A673 (cell line): ENCODE measurements around the gene ZSWIM8. TPM values are rescaled to one million over a fixed set of nuclear protein-coding genes. Genes with fewer than 3 reads are reported as not detected.

Experiments
- BruUV-seq: library from RNA; stranded (reverse); fragments of 400-500 nt; replicated peaks from 2 replicates; lab custom pipeline; 2021; lab: Mats Ljungman, UMichigan
- CTCF ChIA-PET: fragments of 300-600 bp; sonication (Branson Sonifier 250); formaldehyde crosslinking; loops from one replicate; lab custom pipeline; 2022; ENCODE audit warnings: antibody characterized with exemption; lab: Charles Lee
- POLR2A ChIA-PET: fragments of 300-600 bp; sonication (Branson Sonifier 250); formaldehyde crosslinking; loops from one replicate; lab custom pipeline; 2022; ENCODE audit warnings: antibody characterized with exemption; ENCODE audit not compliant: low non-redundant PET; lab: Charles Lee
- DNase-seq: peaks from one replicate; pipeline ENCODE4 v3.0.0-alpha.2; 2015; ENCODE audit warnings: low spot score
- H3K27ac ChIP-seq: fragments of 200-600 bp; sonication (generic); 2 replicates; pipeline ENCODE4 v1.5.1; 2016; ENCODE audit warnings: mixed run types, low read depth, mild to moderate bottlenecking, mixed read lengths, antibody characterized with exemption, low read length; ENCODE audit not compliant: poor library complexity, severe bottlenecking
- H3K27me3 ChIP-seq: fragments of 200-600 bp; sonication (generic); replicated peaks from 2 replicates; pipeline ENCODE4 v1.6.1; 2017; ENCODE audit warnings: mixed run types, low read depth, mild to moderate bottlenecking, mixed read lengths, antibody characterized with exemption, low read length; ENCODE audit not compliant: insufficient read depth, poor library complexity
- H3K36me3 ChIP-seq: fragments of 200-600 bp; sonication (generic); 2 replicates; pipeline ENCODE4 v1.6.1; 2016; ENCODE audit warnings: mixed run types, mild to moderate bottlenecking, mixed read lengths, antibody characterized with exemption, low read length; ENCODE audit not compliant: insufficient read depth, poor library complexity, severe bottlenecking
- H3K4me1 ChIP-seq: fragments of 200-600 bp; sonication (generic); 2 replicates; pipeline ENCODE4 v1.6.1; 2017; ENCODE audit warnings: mixed run types, mild to moderate bottlenecking, mixed read lengths, antibody characterized with exemption, low read length; ENCODE audit not compliant: insufficient read depth, poor library complexity, severe bottlenecking
- H3K4me3 ChIP-seq: fragments of 200-600 bp; sonication (generic); 2 replicates; pipeline ENCODE4 v1.5.1; 2016; ENCODE audit warnings: low read depth, mixed run types, mild to moderate bottlenecking, mixed read lengths, low read length; ENCODE audit not compliant: poor library complexity, severe bottlenecking
- H3K9me3 ChIP-seq: fragments of 200-600 bp; sonication (generic); 2 replicates; pipeline ENCODE4 v1.6.1; 2016; ENCODE audit warnings: mixed run types, low read depth, mild to moderate bottlenecking, mixed read lengths, antibody characterized with exemption, low read length; ENCODE audit not compliant: poor library complexity, severe bottlenecking
- CTCF ChIP-seq: fragments of 300-800, 200-600 bp; sonication (generic); conservative IDR thresholded peaks from 2 replicates; pipeline ENCODE4 v1.5.1; 2017; ENCODE audit warnings: low read depth, mild to moderate bottlenecking, antibody characterized with exemption, low read length, moderate library complexity, mixed read lengths
- EZH2 ChIP-seq: fragments of 200-600 bp; sonication (generic); IDR thresholded peaks from 2 replicates; pipeline ENCODE4 v1.6.1; 2017; ENCODE audit warnings: borderline replicate concordance, low read depth, mild to moderate bottlenecking, mixed read lengths, antibody characterized with exemption, low read length; ENCODE audit not compliant: poor library complexity, severe bottlenecking
- intact Hi-C: fragments of 100-400 bp; cut with micrococcal nuclease; formaldehyde crosslinking; loops from one replicate; pipeline ENCODE4 v1.10.0; 2022; ENCODE audit not compliant: unreplicated experiment
- total RNA-seq: library from RNA; stranded (reverse); gene quantifications from 2 replicates; pipeline ENCODE4 v1.2.3, GENCODE V29; 2021

The ZSWIM8 gene
- total RNA-seq, 1 experiment from 2014 or later = 71.3 TPM

- TF ChIP-seq CTCF (peak; percentile 99), EZH2 (no peak)
- H3K27ac ChIP-seq = no peak overlapping the region
- H3K4me1 ChIP-seq = peaks cover 6% of the 10 kb centered on the region
- H3K9me3 ChIP-seq = no peaks in the 10 kb centered on the region
- DNase-seq = peak; percentile 86
- POLR2A ChIA-PET = interaction anchor here (0.6 kb wide), 1 partner anchor 270 kb away, joined by 3 read pairs; no protein-coding TSS in a partner anchor
- BruUV-seq = no TSS peak
- peaks cover 26% of the 10 kb centered on the region for H3K36me3 ChIP-seq
- H3K4me3 ChIP-seq = no peak overlapping the region
- no peaks in the 10 kb centered on the region for H3K27me3 ChIP-seq
- intact Hi-C loops = loop anchor here (1.0 kb wide), 1 partner anchor 30 kb away; no protein-coding TSS in a partner anchor
- CTCF ChIA-PET = interaction anchor here (0.6 to 1.5 kb wide), 4 partner anchors 30 to 254 kb away, joined by 3 to 5 read pairs (median 4); no protein-coding TSS in a partner anchor
Measured at GRCh38 chr10:73848821-73849489, 63.5 kb downstream of the ZSWIM8 start.

- Histone ChIP-seq H3K27me3 (no peaks in the 10 kb centered on the region), H3K4me1 (peaks cover 6% of the 10 kb centered on the region), H3K27ac (no peak overlapping the region), H3K9me3 (no peaks in the 10 kb centered on the region), H3K4me3 (no peak overlapping the region), H3K36me3 (peaks cover 26% of the 10 kb centered on the region)
- CTCF ChIA-PET = interaction anchor here (0.9 to 1.5 kb wide), 2 partner anchors 29 to 229 kb away, joined by 3 to 5 read pairs; no protein-coding TSS in a partner anchor
- intact Hi-C loops = no loop called here
- DNase-seq = no peak
- TF ChIP-seq EZH2 = no peak
- no peak for TF ChIP-seq CTCF
- no TSS peak for BruUV-seq
- POLR2A ChIA-PET = no interaction called here
Measured at GRCh38 chr10:73850211-73850610, 64.8 kb downstream of the ZSWIM8 start.

DNA sequence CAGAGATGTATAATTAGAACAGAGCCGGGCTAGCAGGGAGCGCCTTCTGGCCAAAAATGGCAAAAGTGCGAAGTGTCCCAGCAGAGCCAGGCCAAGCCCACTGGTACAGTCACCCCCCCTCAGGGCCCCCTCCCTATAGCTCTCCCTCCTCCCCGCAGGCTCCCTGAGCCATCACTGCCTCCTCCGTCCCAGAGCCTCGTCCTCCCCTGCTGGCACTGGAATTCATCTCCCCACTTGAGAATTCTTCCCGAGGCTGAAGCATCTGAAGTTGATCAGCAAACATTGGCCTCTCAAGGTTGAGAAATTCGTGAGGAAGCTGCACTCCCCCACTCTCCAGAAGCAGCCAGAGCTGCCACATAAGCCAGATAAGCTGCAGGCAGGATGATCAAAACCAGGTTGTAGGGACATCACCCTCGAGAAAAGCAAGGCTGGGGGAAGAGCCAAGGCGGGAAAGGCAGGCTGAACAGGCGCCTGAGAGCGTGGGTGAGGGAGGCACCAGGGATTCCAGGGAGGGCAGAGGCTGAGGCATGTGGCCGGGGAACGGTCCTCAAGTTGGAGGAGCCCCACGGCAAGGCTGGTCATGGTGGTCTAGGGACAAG lies 65.6 kb downstream of the ZSWIM8 start:
- no peak overlapping the region for H3K4me3 ChIP-seq
- CTCF ChIA-PET = interaction anchor here (0.6 to 2.0 kb wide), 3 partner anchors 29 to 128 kb away, joined by 4 to 6 read pairs (median 5); no protein-coding TSS in a partner anchor
- no peaks in the 10 kb centered on the region for H3K9me3 ChIP-seq
- peaks cover 6% of the 10 kb centered on the region for H3K4me1 ChIP-seq
- peaks cover 26% of the 10 kb centered on the region for H3K36me3 ChIP-seq
- DNase-seq = peak; percentile 52
- intact Hi-C loops = no loop called here
- no peaks in the 10 kb centered on the region for H3K27me3 ChIP-seq
- no peak overlapping the region for H3K27ac ChIP-seq
- BruUV-seq = no TSS peak
- TF ChIP-seq EZH2 (no peak), CTCF (no peak)
- POLR2A ChIA-PET = no interaction called here

Other genes starting within 250 kb of the ZSWIM8 start
- 35.4 and 35.9 TPM in 2 replicates for gene USP54, start 194.3 kb upstream of the ZSWIM8 start, total RNA-seq
- 0.19 TPM in 1 of 2 replicates, not detected in the other for gene MYOZ1, start 144.1 kb upstream of the ZSWIM8 start, total RNA-seq
- gene SYNPO2L, start 129.6 kb upstream of the ZSWIM8 start, total RNA-seq = 0.06 TPM in 1 of 2 replicates, not detected in the other
- gene AGAP5, start 87.5 kb upstream of the ZSWIM8 start, total RNA-seq = 5.7 and 6.4 TPM in 2 replicates
- 71.2 and 74.9 TPM in 2 replicates for gene SEC24C, start 41.2 kb upstream of the ZSWIM8 start, total RNA-seq
- gene CHCHD1, start 3.6 kb upstream of the ZSWIM8 start, total RNA-seq = 37.5 and 37.7 TPM in 2 replicates
- gene NDST2, start 26.0 kb downstream of the ZSWIM8 start, total RNA-seq = 23.1 and 28.9 TPM in 2 replicates
- gene CAMK2G, start 88.9 kb downstream of the ZSWIM8 start, total RNA-seq = 32.7 and 40.3 TPM in 2 replicates
- gene PLAU, start 125.5 kb downstream of the ZSWIM8 start, total RNA-seq = 6.9 and 8.3 TPM in 2 replicates
- 159 and 176 TPM in 2 replicates for gene VCL, start 212.5 kb downstream of the ZSWIM8 start, total RNA-seq